Panc1 (cell line): Measurements from ENCODE around the gene NREP.

Experiments
- POLR2AphosphoS5 ChIP-seq: IDR thresholded peaks from 2 replicates; pipeline ENCODE4 v1.6.1; 2012; ENCODE audit warnings: mild to moderate bottlenecking, low read depth, low read length, moderate library complexity
- SIN3A ChIP-seq: IDR thresholded peaks from 2 replicates; pipeline ENCODE4 v1.6.1; 2012; ENCODE audit warnings: low read depth, mild to moderate bottlenecking, low read length, moderate library complexity, borderline replicate concordance; ENCODE audit not compliant: insufficient read depth
- TCF7L2 ChIP-seq: IDR thresholded peaks from 2 replicates; pipeline ENCODE4 v1.6.1; 2011; ENCODE audit warnings: mild to moderate bottlenecking, low read depth, low read length, inconsistent platforms
- TF ChIP-seq, protein P1 (sequence below): fragments of 450-650 bp; IDR thresholded peaks from 2 replicates; pipeline ENCODE4 v1.5.1; 2017; ENCODE audit warnings: mild to moderate bottlenecking
- TF ChIP-seq, protein P2 (sequence below), 2 experiments: IDR thresholded peaks; 2 replicates each; pipeline ENCODE4 v1.6.1; 2011 to 2012; ENCODE audit warnings: low read depth in 2 of 2, control low read depth in 1 of 2, low read length in 1 of 2, mild to moderate bottlenecking in 1 of 2, moderate library complexity in 1 of 2; ENCODE audit not compliant: insufficient read depth in 1 of 2

DNA sequence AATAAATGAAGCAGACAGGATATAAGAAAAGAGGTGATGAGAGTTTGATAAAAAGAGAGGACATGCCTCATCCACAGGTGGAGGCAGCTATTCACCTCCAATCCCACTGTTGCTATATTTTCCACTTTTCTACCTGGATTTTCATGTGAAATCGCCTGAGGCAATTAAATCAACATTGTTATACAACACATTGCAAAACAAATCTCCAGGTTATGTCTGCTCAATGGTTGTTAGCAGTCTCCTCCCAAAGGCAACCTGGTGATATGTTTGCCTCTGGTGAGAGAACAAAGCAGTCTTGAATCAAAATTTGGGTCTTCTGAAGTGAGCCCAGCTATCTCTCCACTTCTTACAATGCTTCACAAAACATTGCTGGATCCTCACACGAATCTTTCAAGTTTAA, 30.0 kb downstream of the NREP start:
- TF ChIP-seq, protein P1, sequence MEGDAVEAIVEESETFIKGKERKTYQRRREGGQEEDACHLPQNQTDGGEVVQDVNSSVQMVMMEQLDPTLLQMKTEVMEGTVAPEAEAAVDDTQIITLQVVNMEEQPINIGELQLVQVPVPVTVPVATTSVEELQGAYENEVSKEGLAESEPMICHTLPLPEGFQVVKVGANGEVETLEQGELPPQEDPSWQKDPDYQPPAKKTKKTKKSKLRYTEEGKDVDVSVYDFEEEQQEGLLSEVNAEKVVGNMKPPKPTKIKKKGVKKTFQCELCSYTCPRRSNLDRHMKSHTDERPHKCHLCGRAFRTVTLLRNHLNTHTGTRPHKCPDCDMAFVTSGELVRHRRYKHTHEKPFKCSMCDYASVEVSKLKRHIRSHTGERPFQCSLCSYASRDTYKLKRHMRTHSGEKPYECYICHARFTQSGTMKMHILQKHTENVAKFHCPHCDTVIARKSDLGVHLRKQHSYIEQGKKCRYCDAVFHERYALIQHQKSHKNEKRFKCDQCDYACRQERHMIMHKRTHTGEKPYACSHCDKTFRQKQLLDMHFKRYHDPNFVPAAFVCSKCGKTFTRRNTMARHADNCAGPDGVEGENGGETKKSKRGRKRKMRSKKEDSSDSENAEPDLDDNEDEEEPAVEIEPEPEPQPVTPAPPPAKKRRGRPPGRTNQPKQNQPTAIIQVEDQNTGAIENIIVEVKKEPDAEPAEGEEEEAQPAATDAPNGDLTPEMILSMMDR = no peak
- no peak for TF ChIP-seq SIN3A
- TF ChIP-seq POLR2AphosphoS5 = no peak
- TF ChIP-seq, protein P2, sequence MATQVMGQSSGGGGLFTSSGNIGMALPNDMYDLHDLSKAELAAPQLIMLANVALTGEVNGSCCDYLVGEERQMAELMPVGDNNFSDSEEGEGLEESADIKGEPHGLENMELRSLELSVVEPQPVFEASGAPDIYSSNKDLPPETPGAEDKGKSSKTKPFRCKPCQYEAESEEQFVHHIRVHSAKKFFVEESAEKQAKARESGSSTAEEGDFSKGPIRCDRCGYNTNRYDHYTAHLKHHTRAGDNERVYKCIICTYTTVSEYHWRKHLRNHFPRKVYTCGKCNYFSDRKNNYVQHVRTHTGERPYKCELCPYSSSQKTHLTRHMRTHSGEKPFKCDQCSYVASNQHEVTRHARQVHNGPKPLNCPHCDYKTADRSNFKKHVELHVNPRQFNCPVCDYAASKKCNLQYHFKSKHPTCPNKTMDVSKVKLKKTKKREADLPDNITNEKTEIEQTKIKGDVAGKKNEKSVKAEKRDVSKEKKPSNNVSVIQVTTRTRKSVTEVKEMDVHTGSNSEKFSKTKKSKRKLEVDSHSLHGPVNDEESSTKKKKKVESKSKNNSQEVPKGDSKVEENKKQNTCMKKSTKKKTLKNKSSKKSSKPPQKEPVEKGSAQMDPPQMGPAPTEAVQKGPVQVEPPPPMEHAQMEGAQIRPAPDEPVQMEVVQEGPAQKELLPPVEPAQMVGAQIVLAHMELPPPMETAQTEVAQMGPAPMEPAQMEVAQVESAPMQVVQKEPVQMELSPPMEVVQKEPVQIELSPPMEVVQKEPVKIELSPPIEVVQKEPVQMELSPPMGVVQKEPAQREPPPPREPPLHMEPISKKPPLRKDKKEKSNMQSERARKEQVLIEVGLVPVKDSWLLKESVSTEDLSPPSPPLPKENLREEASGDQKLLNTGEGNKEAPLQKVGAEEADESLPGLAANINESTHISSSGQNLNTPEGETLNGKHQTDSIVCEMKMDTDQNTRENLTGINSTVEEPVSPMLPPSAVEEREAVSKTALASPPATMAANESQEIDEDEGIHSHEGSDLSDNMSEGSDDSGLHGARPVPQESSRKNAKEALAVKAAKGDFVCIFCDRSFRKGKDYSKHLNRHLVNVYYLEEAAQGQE (IDR thresholded peaks at IDR 0.05; ENCODE audit: insufficient read depth in 1 of 2, low read depth in 2 of 2, low read length in 1 of 2) = no peak
- TF ChIP-seq TCF7L2 = no peak
